ENCODE measurements around the gene ACOT6. TPM values are rescaled to one million over a fixed set of nuclear protein-coding genes. Genes with fewer than 3 reads are reported as not detected.

Gene ACOT6
- total and polyA plus RNA-seq, 8 donors, result not detected

DNA sequence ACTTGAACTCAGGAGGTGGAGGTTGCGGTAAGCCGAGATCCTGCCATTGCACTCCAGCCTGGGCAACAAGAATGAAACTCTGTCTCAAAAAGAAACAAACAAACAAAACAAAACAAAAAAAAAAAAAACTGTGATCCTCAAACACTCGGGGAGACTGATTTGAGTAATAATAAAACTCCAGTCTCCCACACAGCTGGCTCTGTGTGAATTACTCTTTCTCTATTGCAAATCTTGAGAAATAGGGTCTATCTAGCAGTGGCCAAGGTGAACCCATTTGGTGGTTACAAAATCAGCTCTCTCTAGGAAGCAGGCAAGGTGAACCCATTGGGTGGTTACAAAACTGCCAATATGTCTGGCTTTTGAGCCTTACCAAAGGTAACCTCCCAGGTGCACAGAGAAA, 6.0 kb upstream of the ACOT6 start:
- no peak overlapping the region for H3K27ac ChIP-seq
- no peaks in the 10 kb centered on the region for H3K4me1 ChIP-seq
- H3K9me3 ChIP-seq, result no peaks in the 10 kb centered on the region
- intact Hi-C loops (cut with DNase I; ENCODE audit: low total_unique reads), result no loop called here
- 72 to 92% (median 87%) methylated on average over 3 of the region's 3 CpGs for WGBS, 5 donors
- no peaks in the 10 kb centered on the region for H3K27me3 ChIP-seq
- H3K4me3 ChIP-seq, result no peak overlapping the region
- DNase-seq, result no peak
- TF ChIP-seq, protein P1, sequence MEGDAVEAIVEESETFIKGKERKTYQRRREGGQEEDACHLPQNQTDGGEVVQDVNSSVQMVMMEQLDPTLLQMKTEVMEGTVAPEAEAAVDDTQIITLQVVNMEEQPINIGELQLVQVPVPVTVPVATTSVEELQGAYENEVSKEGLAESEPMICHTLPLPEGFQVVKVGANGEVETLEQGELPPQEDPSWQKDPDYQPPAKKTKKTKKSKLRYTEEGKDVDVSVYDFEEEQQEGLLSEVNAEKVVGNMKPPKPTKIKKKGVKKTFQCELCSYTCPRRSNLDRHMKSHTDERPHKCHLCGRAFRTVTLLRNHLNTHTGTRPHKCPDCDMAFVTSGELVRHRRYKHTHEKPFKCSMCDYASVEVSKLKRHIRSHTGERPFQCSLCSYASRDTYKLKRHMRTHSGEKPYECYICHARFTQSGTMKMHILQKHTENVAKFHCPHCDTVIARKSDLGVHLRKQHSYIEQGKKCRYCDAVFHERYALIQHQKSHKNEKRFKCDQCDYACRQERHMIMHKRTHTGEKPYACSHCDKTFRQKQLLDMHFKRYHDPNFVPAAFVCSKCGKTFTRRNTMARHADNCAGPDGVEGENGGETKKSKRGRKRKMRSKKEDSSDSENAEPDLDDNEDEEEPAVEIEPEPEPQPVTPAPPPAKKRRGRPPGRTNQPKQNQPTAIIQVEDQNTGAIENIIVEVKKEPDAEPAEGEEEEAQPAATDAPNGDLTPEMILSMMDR (IDR thresholded peaks at IDR 0.05), result no peak
- no peak for TF ChIP-seq EP300 (IDR thresholded peaks at IDR 0.05)
- no peak for TF ChIP-seq POLR2AphosphoS5 (IDR thresholded peaks at IDR 0.05)
- TF ChIP-seq POLR2A (IDR thresholded peaks at IDR 0.05), result no peak
- H3K36me3 ChIP-seq, result no peaks in the 10 kb centered on the region

DNA sequence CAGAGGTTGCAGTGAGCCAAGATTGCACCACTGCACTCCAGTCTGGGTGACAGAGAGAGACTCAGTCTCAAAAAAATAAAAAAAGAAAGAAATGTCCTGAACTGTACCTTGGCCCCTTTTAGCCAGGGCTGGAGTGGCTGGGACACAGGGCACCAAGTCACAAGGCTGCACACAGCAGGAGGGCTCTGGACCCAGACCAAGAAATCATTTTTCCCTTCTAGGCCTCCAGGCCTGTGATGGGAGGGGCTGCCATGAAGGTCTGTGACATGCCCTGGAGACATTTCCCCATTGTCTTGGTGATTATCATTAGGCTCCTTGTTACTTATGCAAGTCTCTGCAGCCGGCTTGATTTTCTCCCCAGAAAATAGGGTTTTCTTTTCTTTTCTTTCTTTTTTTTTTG, 5.1 kb upstream of the ACOT6 start:
- H3K4me1 ChIP-seq, result peaks cover 1 to 7% (median 4%) of the 10 kb centered on the region in 4 donors
- no peak overlapping the region for H3K27ac ChIP-seq
- no peaks in the 10 kb centered on the region for H3K27me3 ChIP-seq
- 79 to 100% (median 86%) methylated on average over 1 of the region's 1 CpG for WGBS, 5 donors
- no peak for DNase-seq
- no peaks in the 10 kb centered on the region for H3K36me3 ChIP-seq
- no peak overlapping the region for H3K4me3 ChIP-seq
- TF ChIP-seq POLR2A (IDR thresholded peaks at IDR 0.05) (no peak), EP300 (IDR thresholded peaks at IDR 0.05) (no peak), POLR2AphosphoS5 (IDR thresholded peaks at IDR 0.05) (no peak)
- TF ChIP-seq, protein P1 (IDR thresholded peaks at IDR 0.05), result no peak
- no peaks in the 10 kb centered on the region for H3K9me3 ChIP-seq
- intact Hi-C loops (cut with DNase I; ENCODE audit: low total_unique reads), result no loop called here

DNA sequence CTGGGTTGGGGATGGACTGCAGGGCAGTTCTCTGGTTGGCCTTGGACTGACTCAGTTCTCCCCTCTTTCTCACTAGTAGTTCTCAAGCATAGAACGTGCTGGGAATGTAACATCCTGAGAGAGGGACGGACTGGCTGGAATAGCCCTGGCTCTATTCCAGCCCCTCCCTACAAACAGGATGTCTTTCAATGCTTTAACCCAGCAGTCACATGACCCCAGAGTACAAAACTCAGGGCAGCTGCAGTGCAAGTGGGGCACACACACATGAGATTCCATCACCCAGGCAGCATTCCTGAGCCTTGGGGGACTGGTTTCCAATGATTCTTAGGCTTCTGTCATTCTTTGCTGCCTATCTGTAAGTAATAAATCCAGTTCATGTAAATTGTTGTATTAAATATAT, 1.6 kb upstream of the ACOT6 start:
- WGBS, 5 donors, result 18 to 34% (median 32%) methylated on average over 2 of the region's 2 CpGs
- H3K27me3 ChIP-seq, result no peaks in the 10 kb centered on the region
- no peak overlapping the region for H3K4me3 ChIP-seq
- H3K4me1 ChIP-seq, result peaks cover 7 to 17% (median 10%) of the 10 kb centered on the region in 4 donors
- no peaks in the 10 kb centered on the region for H3K36me3 ChIP-seq
- intact Hi-C loops (cut with DNase I; ENCODE audit: low total_unique reads), result no loop called here
- H3K27ac ChIP-seq, result no peak overlapping the region
- TF ChIP-seq, protein P1 (IDR thresholded peaks at IDR 0.05), result no peak
- TF ChIP-seq POLR2AphosphoS5 (IDR thresholded peaks at IDR 0.05) (no peak), EP300 (IDR thresholded peaks at IDR 0.05) (no peak)
- H3K9me3 ChIP-seq, result no peaks in the 10 kb centered on the region
- DNase-seq, result peak in 1 of 2 donors; percentile 18

DNA sequence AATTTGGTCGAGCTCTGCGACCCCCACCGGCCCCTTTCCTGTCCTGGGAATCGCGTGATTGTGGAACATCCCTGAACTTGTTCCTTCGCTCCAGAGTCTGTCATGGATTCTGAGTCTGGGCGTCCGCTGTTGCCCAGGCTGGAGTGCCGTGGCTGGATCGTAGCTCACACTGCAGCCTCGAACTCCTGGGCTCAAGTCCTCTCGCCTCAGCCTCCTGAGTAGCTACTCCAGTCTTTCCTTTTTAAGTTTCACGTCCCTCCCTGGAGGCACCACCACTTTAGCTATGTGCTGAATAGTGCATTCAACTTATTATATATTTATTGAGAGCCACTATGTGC, 698 bp downstream of the ACOT6 start:
- H3K4me3 ChIP-seq, result peak overlapping the region; percentile 56 to 76 (median 62)
- DNase-seq, result no peak
- no peaks in the 10 kb centered on the region for H3K27me3 ChIP-seq
- intact Hi-C loops (cut with DNase I; ENCODE audit: low total_unique reads), result no loop called here
- no peak for TF ChIP-seq POLR2A (IDR thresholded peaks at IDR 0.05)
- TF ChIP-seq, protein P1 (IDR thresholded peaks at IDR 0.05), result no peak
- TF ChIP-seq EP300 (IDR thresholded peaks at IDR 0.05), result no peak
- no peak for TF ChIP-seq POLR2AphosphoS5 (IDR thresholded peaks at IDR 0.05)
- H3K4me1 ChIP-seq, result peaks cover 7 to 17% (median 10%) of the 10 kb centered on the region in 4 donors
- peak overlapping the region; percentile 73 to 87 (median 77) for H3K27ac ChIP-seq
- 0 to 7% (median 5%) methylated on average over 12 to 13 of the region's 13 CpGs for WGBS, 5 donors
- H3K36me3 ChIP-seq, result no peaks in the 10 kb centered on the region
- no peaks in the 10 kb centered on the region for H3K9me3 ChIP-seq

All from stomach (tissue), 9 donors.